ENCODE results near the gene IL32. TPM values are rescaled to one million over a fixed set of nuclear protein-coding genes. Genes with fewer than 3 reads are reported as not detected.

The IL32 gene
- total and polyA plus RNA-seq, 2 of the 4 experiments (the other 2 are of a cell fraction): 25.6 to 95.7 TPM

- DNase-seq: no peak
- no peak for ATAC-seq (ENCODE audit: low read depth)
- H4K91ac ChIP-seq (ENCODE audit: insufficient read depth, low read depth, low read length): no peak overlapping the region
- H3K4ac ChIP-seq (ENCODE audit: low read depth, low read length): no peak overlapping the region
- dilution Hi-C loops (cut with HindIII; ENCODE audit: low sequenced_read_pairs, unreplicated experiment) (no loop called here), intact Hi-C loops (cut with micrococcal nuclease) (no loop called here), in situ Hi-C loops (cut with MboI; ENCODE audit: low sequenced_read_pairs) (no loop called here)
- H3K9ac ChIP-seq (ENCODE audit: low read depth, low read length): no peak overlapping the region
- no peak overlapping the region for H3K14ac ChIP-seq (replicated peaks; ENCODE audit: low read depth, low read length)
- H4K20me1 ChIP-seq (ENCODE audit: insufficient read depth, low read length): no peaks in the 10 kb centered on the region
- ChIA-PET POLR2A (ENCODE audit: unreplicated experiment) (no interaction called here), CTCF (no interaction called here)
- no peaks in the 10 kb centered on the region for H3K36me3 ChIP-seq (ENCODE audit: control insufficient read depth, insufficient read depth, low read length)
- no peak overlapping the region for H2BK5ac ChIP-seq (ENCODE audit: low read depth, low read length, poor library complexity, severe bottlenecking)
- H2BK120ac ChIP-seq (ENCODE audit: low read depth, low read length): no peak overlapping the region
- H3K56ac ChIP-seq (ENCODE audit: extremely low read depth, insufficient read depth, low read length): no peak overlapping the region
- no peak overlapping the region for H2AK9ac ChIP-seq (replicated peaks; ENCODE audit: low read depth, low read length, poor library complexity)
- no peak overlapping the region for H3K4me2 ChIP-seq (ENCODE audit: low read depth, low read length)
- H3K23ac ChIP-seq (ENCODE audit: low read depth, low read length): no peak overlapping the region
- H2AK5ac ChIP-seq (ENCODE audit: low read depth, low read length): no peak overlapping the region
- WGBS, 2 experiments (ENCODE audit: extremely low coverage in 2 of 2, insufficient read length in 1 of 2): 93% methylated on average over 45 of the region's 71 CpGs; no CpG with 5 or more reads in 1 of the 2 experiments
- H2BK15ac ChIP-seq (ENCODE audit: low read depth, low read length): no peak overlapping the region
- H2AFZ ChIP-seq (replicated peaks; ENCODE audit: low read length, poor library complexity): no peak overlapping the region
- no peak overlapping the region for H3K27ac ChIP-seq (ENCODE audit: insufficient read depth, low read length)
- no peaks in the 10 kb centered on the region for H3K79me1 ChIP-seq (ENCODE audit: low read depth in 1 of 2, low read length in 2 of 2)
- no TSS peak for BruUV-seq (replicated peaks)
- no peak overlapping the region for H4K8ac ChIP-seq (ENCODE audit: low read depth in 2 of 2, low read length in 2 of 2)
- no peak overlapping the region for H2BK20ac ChIP-seq (ENCODE audit: low read depth, low read length)
- TF ChIP-seq CEBPB (IDR thresholded peaks at IDR 0.05; ENCODE audit: low read depth, low read length): no peak
- no peak for TF ChIP-seq RFX5 (IDR thresholded peaks at IDR 0.05; ENCODE audit: low read depth, low read length)
- TF ChIP-seq POLR2A (IDR thresholded peaks at IDR 0.05; ENCODE audit: low read depth, low read length): no peak
- TF ChIP-seq USF2 (IDR thresholded peaks at IDR 0.05; ENCODE audit: low read depth, low read length): no peak
- TF ChIP-seq BHLHE40 (IDR thresholded peaks at IDR 0.05; ENCODE audit: low read depth, low read length): no peak
- no peak for TF ChIP-seq MAFK (IDR thresholded peaks at IDR 0.05; ENCODE audit: low read depth, low read length)
- TF ChIP-seq RAD21 (IDR thresholded peaks at IDR 0.05; ENCODE audit: low read length): no peak
- TF ChIP-seq ELK1 (IDR thresholded peaks at IDR 0.05; ENCODE audit: borderline replicate concordance, low read depth, low read length): no peak
- no peak for TF ChIP-seq CHD1 (IDR thresholded peaks at IDR 0.05; ENCODE audit: low read depth, low read length)
- TF ChIP-seq MXI1 (IDR thresholded peaks at IDR 0.05; ENCODE audit: borderline replicate concordance, low read depth, low read length): no peak
- H3K18ac ChIP-seq (ENCODE audit: low read depth, low read length): no peak overlapping the region
- no peaks in the 10 kb centered on the region for H3K9me3 ChIP-seq (ENCODE audit: control insufficient read depth, insufficient read depth, low read length)
- H3K4me3 ChIP-seq (ENCODE audit: insufficient read depth, low read depth, low read length): no peak overlapping the region
- H3K27me3 ChIP-seq (ENCODE audit: control insufficient read depth, insufficient read depth, low read length): peaks cover 28% of the 10 kb centered on the region
- H4K5ac ChIP-seq (ENCODE audit: low read depth, low read length): no peak overlapping the region
- H3K4me1 ChIP-seq (ENCODE audit: control insufficient read depth, insufficient read depth, low read length): no peaks in the 10 kb centered on the region
- no peaks in the 10 kb centered on the region for H3K9me1 ChIP-seq (ENCODE audit: insufficient read depth, low read length)
Measured at GRCh38 chr16:3088925-3089716, 23.7 kb downstream of the IL32 start.

All from IMR-90 (cell line).